ENCODE data around the gene CMKLR1. TPM values are rescaled to one million over a fixed set of nuclear protein-coding genes. Genes with fewer than 3 reads are reported as not detected.

Gene CMKLR1
- total and polyA plus RNA-seq, 10 of the 15 experiments (the other 5 are each of a cell fraction or from before 2014, with no cell fraction given) = 13.8 to 52.3 (median 26.2) TPM

GRCh38 chr12:108289350-108290161 lies 49.6 kb downstream of the CMKLR1 start (continued):
- TF ChIP-seq ZBTB11 (CRISPR knock-in tag; IDR thresholded peaks at IDR 0.05) (no peak), SMAD1 (IDR thresholded peaks at IDR 0.05; ENCODE audit: low read depth, partially characterized antibody) (no peak), STAT1 (conservative IDR thresholded peaks at IDR 0.05) (no peak), STAT3 (IDR thresholded peaks at IDR 0.05; ENCODE audit: low read depth, low read length) (no peak)

GRCh38 chr12:108287227-108287626 lies 51.9 kb downstream of the CMKLR1 start:
- ChIA-PET POLR2A (no interaction called here), RAD21 (ENCODE audit: unreplicated experiment) (interaction anchor here (1.3 kb wide), 1 partner anchor 48 kb away, joined by 3 read pairs; no protein-coding TSS in a partner anchor), CTCF (no interaction called here)

More at GRCh38 chr12:108287227-108287626, 51.9 kb downstream of the CMKLR1 start:
- no peak for FAIRE-seq
- in situ Hi-C loops (cut with MboI) (no loop called here), intact Hi-C loops (cut with micrococcal nuclease; ENCODE audit: unreplicated experiment) (no loop called here)
- Histone ChIP-seq H3K9me3 (replicated peaks; ENCODE audit: control insufficient read depth, insufficient read depth, low read length) (no peaks in the 10 kb centered on the region), H3K27ac (ENCODE audit: control insufficient read depth, insufficient read depth) (no peak overlapping the region), H3K27me3 (replicated peaks in 1 of 2; ENCODE audit: control insufficient read depth in 2 of 2, insufficient read depth in 2 of 2, low read length in 1 of 2) (no peaks in the 10 kb centered on the region), H2AFZ (ENCODE audit: control insufficient read depth, low read depth, low read length) (no peak overlapping the region), H3K36me3 (ENCODE audit: control insufficient read depth in 2 of 2, insufficient read depth in 2 of 2, low read length in 1 of 2) (peaks cover 1 to 5% of the 10 kb centered on the region in 2 experiments; a peak in 3 of 4 replicates), H3K4me2 (ENCODE audit: control insufficient read depth, insufficient read depth) (no peak overlapping the region), H4K20me1 (ENCODE audit: control insufficient read depth, insufficient read depth) (no peaks in the 10 kb centered on the region), H3K79me2 (ENCODE audit: control insufficient read depth, insufficient read depth, low read length) (no peaks in the 10 kb centered on the region), H3K4me3 (no peak overlapping the region), H3K4me1 (ENCODE audit: control insufficient read depth, insufficient read depth, low read length) (peaks cover 20% of the 10 kb centered on the region), H3K9ac (ENCODE audit: control insufficient read depth, insufficient read depth, low read length) (no peak overlapping the region)
- SMC1A ChIA-PET (ENCODE audit: uncharacterized antibody, unreplicated experiment) = no interaction called here
- 79% methylated on average over 3 of the region's 3 CpGs for WGBS (ENCODE audit: insufficient coverage, insufficient replicate concordance, low lambda C conversion rate, missing lambda C conversion rate)
- no TSS peak for BruUV-seq (replicated peaks)
- TF ChIP-seq HDAC2 (IDR thresholded peaks at IDR 0.05) = no peak
- TF ChIP-seq BHLHE40 (IDR thresholded peaks at IDR 0.05; ENCODE audit: borderline replicate concordance in 1 of 2, low read depth in 2 of 2, low read length in 1 of 2) = no peak
- 0 out of 3 replicates have a peak, but pooled peaks of 1 of the 2 experiments have one; percentile 15 for TF ChIP-seq EGR1 (IDR thresholded peaks at IDR 0.05; ENCODE audit: borderline replicate concordance in 1 of 2, low read depth in 2 of 2, low read length in 2 of 2)
- ATAC-seq = no peak
- DNase-seq (ENCODE audit: low read depth, low spot score) = no peak
